Activated CD4-positive, alpha-beta T cell treated with anti-CD3 and anti-CD28 coated beads, Interleukin-2, amount 50 U/mL, for 4 hours (primary cell): ENCODE data around the gene MGLL.

Experiments
- DNase-seq, 2 experiments: peaks; one replicate each; pipeline ENCODE4 v3.0.0-alpha.2; 2020

The MGLL gene

GRCh38 chr3:127770671-127771355, 51.5 kb downstream of the MGLL start:
- DNase-seq = no peak

GRCh38 chr3:127769284-127770081, 52.8 kb downstream of the MGLL start:
- DNase-seq = no peak

- no peak for DNase-seq
These were observed 53.8 kb downstream of the MGLL start for GRCh38 chr3:127768346-127769008.

GRCh38 chr3:127767126-127767525, 55.2 kb downstream of the MGLL start:
- no peak for DNase-seq

GRCh38 chr3:127765735-127766134, 56.6 kb downstream of the MGLL start:
- no peak for DNase-seq

- no peak for DNase-seq
These were observed 57.4 kb downstream of the MGLL start for GRCh38 chr3:127764841-127765362.

GRCh38 chr3:127764301-127764700, 58.0 kb downstream of the MGLL start:
- no peak for DNase-seq

- DNase-seq = no peak
These were observed 58.5 kb downstream of the MGLL start for GRCh38 chr3:127763816-127764215.

GRCh38 chr3:127763337-127763736, 59.0 kb downstream of the MGLL start:
- DNase-seq = no peak

GRCh38 chr3:127762787-127763105, 59.6 kb downstream of the MGLL start:
- DNase-seq = no peak

- no peak for DNase-seq
These were observed 60.1 kb downstream of the MGLL start for GRCh38 chr3:127762077-127762786.

- DNase-seq = no peak
These were observed 60.9 kb downstream of the MGLL start for GRCh38 chr3:127761441-127761801.

GRCh38 chr3:127760791-127761440, 61.4 kb downstream of the MGLL start:
- DNase-seq = no peak

GRCh38 chr3:127760361-127760760, 62.0 kb downstream of the MGLL start:
- no peak for DNase-seq

GRCh38 chr3:127759826-127760225, 62.5 kb downstream of the MGLL start:
- no peak for DNase-seq

GRCh38 chr3:127758013-127758412, 64.3 kb downstream of the MGLL start:
- DNase-seq = no peak

GRCh38 chr3:127755305-127755681, 67.0 kb downstream of the MGLL start:
- no peak for DNase-seq

- DNase-seq = no peak
These were observed 67.7 kb downstream of the MGLL start for GRCh38 chr3:127754411-127755304.

- no peak for DNase-seq
These were observed 68.4 kb downstream of the MGLL start for GRCh38 chr3:127753898-127754410.

- DNase-seq = no peak
These were observed 69.0 kb downstream of the MGLL start for GRCh38 chr3:127753338-127753737.

GRCh38 chr3:127751782-127752181, 70.5 kb downstream of the MGLL start:
- DNase-seq = no peak
